ENCODE results near the gene ABI3.

The ABI3 gene

DNA sequence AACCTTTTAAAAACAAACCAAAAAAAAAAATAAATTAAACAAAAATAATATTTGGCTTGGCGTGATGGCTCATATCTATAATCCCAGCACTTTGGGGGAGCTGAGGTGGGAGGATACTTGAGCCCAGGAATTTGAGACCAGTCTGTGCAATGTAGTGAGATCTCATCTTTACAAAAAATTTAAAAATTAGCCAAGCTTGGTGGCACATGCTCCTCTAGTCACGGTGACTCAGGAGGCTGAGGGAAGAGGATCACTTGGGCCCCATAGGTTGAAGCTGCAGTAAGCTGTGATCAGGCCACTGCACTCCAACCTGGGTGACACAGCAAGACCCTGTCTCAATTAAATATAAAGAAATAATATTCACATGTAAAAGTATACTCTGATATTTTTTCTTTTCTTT is 12.3 kb upstream of the ABI3 start:
- DNase-seq: no peak

- DNase-seq: no peak
Observed at GRCh38 chr17:49200423-49201083, 10.0 kb upstream of the ABI3 start.

DNA sequence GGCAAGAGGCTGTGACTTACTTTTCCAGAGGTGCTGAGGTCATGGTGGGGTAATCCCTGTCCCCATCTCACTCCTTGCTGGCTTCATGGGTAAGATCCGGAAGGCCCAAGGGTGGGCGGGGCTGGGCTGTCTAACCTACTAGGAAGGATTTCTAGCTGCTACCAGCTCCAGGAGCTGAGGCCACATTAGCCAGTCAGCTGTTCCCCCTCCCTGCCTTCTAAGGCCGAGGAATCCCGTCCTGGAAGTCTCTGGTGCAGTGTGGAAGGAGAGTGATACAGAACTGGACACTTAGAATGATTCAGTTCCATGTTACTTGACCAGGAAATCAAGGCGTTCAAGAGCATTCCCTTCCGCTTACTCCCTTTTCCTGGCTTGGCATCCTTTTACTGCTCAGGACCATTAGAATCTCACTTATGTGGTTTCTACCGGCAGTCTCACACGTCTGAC is 9.0 kb upstream of the ABI3 start:
- no peak for DNase-seq

DNA sequence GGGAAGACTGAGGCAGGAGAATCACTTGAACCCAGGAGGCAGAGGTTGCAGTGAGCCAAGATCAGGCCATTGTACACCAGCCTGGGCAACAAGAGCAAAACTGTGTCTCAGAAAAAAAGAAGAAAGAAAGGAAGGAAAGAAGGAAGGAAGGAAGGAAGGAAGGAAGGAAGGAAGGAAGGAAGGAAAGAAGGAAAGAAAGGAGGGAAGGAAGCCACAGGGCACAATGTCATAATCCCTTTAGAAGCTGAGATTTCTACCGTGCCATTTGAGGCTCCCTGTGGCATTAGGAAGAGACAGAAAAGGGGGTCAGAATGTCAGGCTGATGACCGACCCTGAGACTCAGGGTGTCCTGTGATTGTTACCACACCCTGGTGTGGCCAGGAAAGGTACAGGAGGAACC is 6.7 kb upstream of the ABI3 start:
- no peak for DNase-seq

DNA sequence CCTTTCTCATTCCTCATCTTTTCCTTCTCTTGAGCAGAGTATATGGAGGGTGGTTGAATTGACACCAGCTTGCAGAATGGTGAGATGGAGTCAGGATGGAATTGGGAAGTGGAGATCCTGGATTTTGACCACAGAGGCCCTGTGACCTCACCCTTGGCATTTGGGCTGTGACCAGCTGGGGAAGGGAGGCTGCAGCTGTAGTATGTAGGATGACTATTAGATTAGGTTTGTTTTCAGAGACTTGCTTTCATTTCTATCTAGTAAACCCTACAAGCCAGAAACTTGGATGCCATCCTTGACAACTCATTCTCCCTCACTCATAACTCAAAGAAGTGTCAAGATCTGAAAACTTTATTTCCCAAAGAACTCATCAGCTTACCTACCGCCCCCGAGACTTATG is 6.0 kb upstream of the ABI3 start:
- no peak for DNase-seq

DNA sequence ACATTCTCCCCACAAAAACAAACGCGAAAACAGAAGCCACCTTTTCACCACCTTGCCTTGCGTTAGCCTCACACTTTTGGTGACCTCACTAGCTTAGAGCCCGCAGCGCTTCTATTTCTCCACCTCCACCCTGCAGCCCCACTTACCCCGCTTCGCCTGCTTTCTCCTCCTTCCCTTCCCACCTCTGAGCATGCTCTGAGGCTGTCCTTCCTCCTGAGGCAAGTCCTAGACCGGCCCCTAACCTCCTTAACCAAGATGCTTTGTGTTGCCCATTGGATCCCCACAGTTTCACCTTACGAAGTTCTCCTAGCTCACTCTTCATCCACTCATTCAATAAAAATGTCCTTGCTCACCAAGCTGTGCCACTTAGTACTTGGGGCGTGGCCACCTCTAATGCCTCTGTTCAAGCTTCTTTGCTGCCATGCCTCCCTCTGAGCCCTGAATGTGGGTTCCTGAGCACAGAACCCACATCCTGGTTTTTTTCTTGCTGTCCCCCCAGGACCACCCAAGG is 1.4 kb upstream of the ABI3 start:
- no peak for DNase-seq

- no peak for DNase-seq
Observed at GRCh38 chr17:49213399-49213798, 2.9 kb downstream of the ABI3 start.

DNA sequence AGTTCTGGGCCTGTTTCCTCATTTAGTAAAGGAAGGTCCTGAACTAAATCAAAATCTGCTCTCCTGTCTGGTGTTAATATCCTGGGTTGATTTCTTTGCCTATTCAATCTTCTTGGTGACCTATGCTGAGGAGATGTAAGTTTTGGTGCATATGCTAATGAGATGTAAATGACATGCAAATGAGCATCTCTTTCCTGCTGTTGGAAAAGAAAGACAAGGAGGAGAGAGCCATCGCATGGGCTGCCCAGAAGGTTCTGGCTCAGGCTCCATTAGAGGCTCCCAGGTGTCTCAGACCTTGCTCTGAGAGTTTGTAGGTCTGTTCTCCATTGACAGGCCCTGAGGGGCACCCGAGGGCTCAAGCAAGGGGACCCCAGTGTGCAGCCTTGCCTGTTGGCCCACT is 3.3 kb downstream of the ABI3 start:
- no peak for DNase-seq

- no peak for DNase-seq
Observed at GRCh38 chr17:49214676-49215360, 4.3 kb downstream of the ABI3 start.

- DNase-seq: no peak
Observed at GRCh38 chr17:49216482-49216881, 6.0 kb downstream of the ABI3 start.

DNA sequence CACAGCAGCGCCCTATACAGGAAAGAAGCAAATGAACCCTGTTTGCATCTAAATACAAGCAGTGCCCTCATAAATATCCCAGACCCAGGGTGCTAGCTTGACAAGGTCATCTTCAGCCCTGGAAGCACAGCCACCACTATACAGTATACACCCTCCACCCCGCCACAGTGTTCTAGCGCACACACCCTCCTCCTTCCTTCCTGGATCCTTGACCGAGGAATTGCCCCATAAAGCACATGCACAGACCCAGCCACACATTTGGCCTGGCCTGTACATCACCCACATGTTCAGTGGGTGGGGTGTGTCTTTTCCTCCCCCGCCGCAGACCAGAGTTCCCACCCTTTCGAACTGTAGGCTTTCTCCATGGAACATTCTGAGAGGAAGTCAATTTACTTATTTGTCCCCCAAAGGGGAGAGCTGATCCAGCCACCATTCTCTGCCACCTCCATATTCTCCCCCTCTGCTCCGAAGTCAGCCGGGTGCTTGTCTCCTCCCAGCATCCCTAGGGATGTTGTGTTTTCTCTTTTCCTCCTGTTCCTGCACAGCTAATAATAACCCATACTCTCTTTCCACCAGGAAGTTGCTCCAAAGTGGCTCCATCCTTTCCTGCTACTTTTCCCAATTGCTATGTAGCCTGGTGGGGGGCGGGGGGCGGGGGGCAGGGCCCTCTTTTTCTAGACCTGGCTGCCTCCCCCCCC is 6.6 kb downstream of the ABI3 start:
- no peak for DNase-seq

- no peak for DNase-seq
Observed at GRCh38 chr17:49217651-49218413, 7.3 kb downstream of the ABI3 start.

GRCh38 chr17:49218941-49219913 is 8.7 kb downstream of the ABI3 start:
- DNase-seq: no peak

GRCh38 chr17:49219987-49220386 is 9.5 kb downstream of the ABI3 start:
- DNase-seq: no peak

- DNase-seq: no peak
Observed at GRCh38 chr17:49223168-49223516, 12.6 kb downstream of the ABI3 start.

DNA sequence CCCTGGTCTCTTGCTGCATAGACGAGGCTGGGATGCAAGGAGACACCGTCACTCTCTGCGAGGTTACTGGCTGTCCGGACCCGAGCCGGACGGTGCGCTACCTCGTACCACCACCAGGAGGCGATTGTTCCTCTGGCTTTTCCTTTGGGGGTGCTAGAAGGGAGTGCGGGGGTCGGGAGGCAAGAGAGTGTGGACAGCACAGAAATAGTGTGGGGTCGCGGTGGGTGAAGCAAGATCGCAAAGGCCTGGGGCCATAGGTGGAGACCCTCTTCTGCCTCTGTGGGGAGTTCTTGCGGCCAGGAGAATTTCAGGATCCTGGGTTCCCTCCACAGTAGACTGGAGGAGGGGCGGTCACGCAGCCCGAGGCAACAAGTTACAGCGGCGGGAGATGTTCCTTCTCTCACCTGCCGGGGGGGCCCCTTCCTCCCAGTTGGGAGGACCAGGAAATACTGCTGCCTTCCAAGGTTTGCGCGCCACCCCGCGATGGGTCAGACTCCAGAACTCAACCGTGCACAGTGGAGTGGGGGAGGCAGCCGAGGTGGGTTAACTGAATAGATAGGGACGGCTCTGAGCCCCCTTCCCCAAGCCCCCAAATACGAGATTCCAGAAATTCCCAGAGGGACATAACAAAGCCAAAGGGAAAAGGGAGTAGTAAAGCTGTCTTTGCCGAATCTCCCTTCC is 13.2 kb downstream of the ABI3 start:
- DNase-seq: no peak

DNA sequence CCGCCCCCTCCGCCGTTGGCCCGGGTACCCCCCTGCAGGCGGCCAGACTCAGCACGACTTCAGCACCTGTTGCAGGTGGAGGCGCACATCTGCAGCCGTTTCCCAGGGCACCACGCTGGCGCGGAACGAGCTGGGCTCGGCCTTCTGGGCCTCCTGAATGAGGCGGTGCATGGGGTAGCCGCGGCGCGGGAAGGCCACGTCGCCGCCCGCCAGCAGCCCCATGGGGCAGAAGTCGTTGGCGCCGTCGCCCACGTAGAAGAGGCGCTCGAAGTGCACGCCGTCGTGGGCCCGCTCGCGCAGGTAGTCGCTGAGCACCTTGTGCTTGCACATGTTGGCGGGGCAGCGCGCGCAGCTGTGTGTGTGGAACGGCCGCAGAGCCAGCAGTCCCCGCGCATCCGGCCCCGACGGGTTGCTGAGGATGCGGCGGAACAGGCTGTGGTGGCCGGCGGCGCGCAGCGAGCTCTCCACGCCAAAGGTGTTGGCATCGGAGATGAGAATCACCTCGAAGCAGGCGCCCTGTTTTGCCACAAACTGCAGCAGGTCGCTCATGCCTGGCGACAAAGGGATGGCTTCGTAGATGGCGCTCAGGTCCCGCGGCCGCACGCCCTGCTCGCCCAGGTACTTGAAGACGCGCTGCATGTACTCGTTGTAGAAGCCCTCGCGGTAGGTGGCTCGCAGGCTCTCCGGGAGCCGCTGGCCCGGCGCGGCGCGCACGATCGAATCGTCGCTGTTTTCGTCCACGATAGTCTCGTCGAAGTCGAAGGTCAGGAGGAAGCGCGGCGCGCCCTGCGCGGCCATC is 13.9 kb downstream of the ABI3 start:
- peak; percentile 27 for DNase-seq

DNA sequence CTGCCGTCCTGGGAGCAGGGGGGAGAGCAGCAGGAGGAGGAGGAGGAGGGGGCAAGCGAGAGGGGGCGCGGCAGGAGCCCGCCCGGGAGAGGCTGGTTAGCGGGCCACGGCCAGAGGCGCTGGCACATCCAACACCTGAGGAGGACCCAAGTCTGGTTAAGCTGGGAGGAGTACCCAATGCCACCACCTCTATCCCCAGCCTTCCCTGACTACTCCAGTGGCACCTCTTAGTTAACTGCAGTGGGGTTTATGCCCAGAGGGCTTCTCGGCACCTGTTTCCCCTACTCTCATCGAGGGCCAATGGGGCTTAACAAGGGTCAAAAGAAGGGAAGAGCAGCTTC is 14.5 kb downstream of the ABI3 start:
- DNase-seq: no peak

GRCh38 chr17:49225554-49226236 is 15.2 kb downstream of the ABI3 start:
- DNase-seq: no peak

DNA sequence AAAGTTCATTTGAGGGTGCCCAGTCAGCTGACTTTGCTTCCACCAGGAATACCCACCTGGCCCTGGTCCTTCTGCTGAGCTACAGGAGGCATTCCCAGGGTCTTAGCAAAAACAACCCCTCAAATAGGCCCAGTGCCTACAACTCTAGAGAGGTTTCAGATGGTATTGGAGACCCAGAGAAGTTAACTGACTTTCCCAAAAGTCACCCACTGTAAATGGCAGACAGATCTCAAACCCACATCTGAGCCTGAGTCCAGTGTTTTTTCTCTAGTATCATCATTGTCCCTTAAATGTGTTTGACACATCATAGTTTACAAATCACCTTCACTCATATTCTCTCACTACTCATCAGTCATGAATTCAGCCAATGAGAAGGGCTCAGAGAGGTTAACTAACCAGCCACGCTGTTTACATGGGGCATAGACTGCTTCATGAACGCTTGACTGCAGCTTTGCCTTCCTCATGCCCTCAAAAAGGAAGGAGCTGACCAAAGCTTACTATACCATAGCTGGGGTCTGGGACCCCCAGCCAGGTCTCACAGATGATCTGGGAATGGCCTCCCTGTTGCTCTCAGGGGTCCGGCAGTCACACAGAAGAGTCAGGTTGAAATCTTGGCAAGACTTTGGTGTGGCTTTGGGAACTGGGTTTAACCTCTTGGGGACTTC is 16.4 kb downstream of the ABI3 start:
- no peak for DNase-seq
